PFSK-1 (cell line): Measurements from ENCODE around the gene UBAP2.

Source experiments
- POLR2AphosphoS5 ChIP-seq: IDR thresholded peaks from 2 replicates; pipeline ENCODE4 v1.6.1; 2012; ENCODE audit warnings: low read depth, mild to moderate bottlenecking, control low read depth, low read length, moderate library complexity
- REST ChIP-seq, 2 experiments: IDR thresholded peaks; 2 replicates each; pipeline versions ENCODE4 v1.6.1 to v1.8.0; 2011 to 2012; ENCODE audit warnings: low read depth in 2 of 2, low read length in 2 of 2, control low read depth in 1 of 2, inconsistent platforms in 1 of 2, mild to moderate bottlenecking in 1 of 2, moderate library complexity in 1 of 2; ENCODE audit not compliant: insufficient read depth in 1 of 2
- SIN3A ChIP-seq: IDR thresholded peaks from 2 replicates; pipeline ENCODE4 v1.6.1; 2012; ENCODE audit warnings: mild to moderate bottlenecking, low read length, moderate library complexity, borderline replicate concordance; ENCODE audit not compliant: insufficient read depth
- TAF1 ChIP-seq: IDR thresholded peaks from 2 replicates; pipeline ENCODE4 v1.6.1; 2012; ENCODE audit warnings: low read length, control low read depth, borderline replicate concordance; ENCODE audit not compliant: insufficient read depth

GRCh38 chr9:33952066-33952465 is 96.6 kb downstream of the UBAP2 start:
- no peak for TF ChIP-seq REST (IDR thresholded peaks at IDR 0.05; ENCODE audit: insufficient read depth in 1 of 2, low read depth in 2 of 2, low read length in 2 of 2)
- no peak for TF ChIP-seq POLR2AphosphoS5
- no peak for TF ChIP-seq SIN3A
- TF ChIP-seq TAF1: no peak
